Activated naive CD8-positive, alpha-beta T cell treated with anti-CD3 and anti-CD28 coated beads for 36 hours (primary cell): ENCODE results near the gene ITIH1. TPM values are rescaled to one million over a fixed set of nuclear protein-coding genes. Genes with fewer than 3 reads are reported as not detected.

Experiments used
- DNase-seq: peaks from one replicate; pipeline ENCODE4 v3.0.0; 2021
- H3K27ac Mint-ChIP-seq: one replicate; pipeline ENCODE4 v1.8.0; 2022; ENCODE audit warnings: mild to moderate bottlenecking, moderate library complexity, mixed read lengths
- H3K27me3 Mint-ChIP-seq: one replicate; pipeline ENCODE4 v1.8.0; 2022; ENCODE audit warnings: mild to moderate bottlenecking, mixed read lengths
- H3K36me3 Mint-ChIP-seq: one replicate; pipeline ENCODE4 v1.8.0; 2021; ENCODE audit warnings: mild to moderate bottlenecking, mixed read lengths
- H3K4me1 Mint-ChIP-seq: one replicate; pipeline ENCODE4 v1.8.0; 2021; ENCODE audit warnings: mixed read lengths
- H3K4me3 Mint-ChIP-seq: one replicate; pipeline ENCODE4 v1.8.0; 2022; ENCODE audit warnings: mild to moderate bottlenecking, moderate library complexity, mixed read lengths
- H3K9me3 Mint-ChIP-seq: one replicate; pipeline ENCODE4 v1.8.0; 2022; ENCODE audit warnings: mixed read lengths
- total RNA-seq, 2 experiments: library from RNA; stranded (reverse); gene quantifications; one replicate each; pipeline ENCODE4 v1.2.3, GENCODE V29; 2021

The ITIH1 gene
- total RNA-seq, 2 experiments from 2014 or later: not detected

DNA sequence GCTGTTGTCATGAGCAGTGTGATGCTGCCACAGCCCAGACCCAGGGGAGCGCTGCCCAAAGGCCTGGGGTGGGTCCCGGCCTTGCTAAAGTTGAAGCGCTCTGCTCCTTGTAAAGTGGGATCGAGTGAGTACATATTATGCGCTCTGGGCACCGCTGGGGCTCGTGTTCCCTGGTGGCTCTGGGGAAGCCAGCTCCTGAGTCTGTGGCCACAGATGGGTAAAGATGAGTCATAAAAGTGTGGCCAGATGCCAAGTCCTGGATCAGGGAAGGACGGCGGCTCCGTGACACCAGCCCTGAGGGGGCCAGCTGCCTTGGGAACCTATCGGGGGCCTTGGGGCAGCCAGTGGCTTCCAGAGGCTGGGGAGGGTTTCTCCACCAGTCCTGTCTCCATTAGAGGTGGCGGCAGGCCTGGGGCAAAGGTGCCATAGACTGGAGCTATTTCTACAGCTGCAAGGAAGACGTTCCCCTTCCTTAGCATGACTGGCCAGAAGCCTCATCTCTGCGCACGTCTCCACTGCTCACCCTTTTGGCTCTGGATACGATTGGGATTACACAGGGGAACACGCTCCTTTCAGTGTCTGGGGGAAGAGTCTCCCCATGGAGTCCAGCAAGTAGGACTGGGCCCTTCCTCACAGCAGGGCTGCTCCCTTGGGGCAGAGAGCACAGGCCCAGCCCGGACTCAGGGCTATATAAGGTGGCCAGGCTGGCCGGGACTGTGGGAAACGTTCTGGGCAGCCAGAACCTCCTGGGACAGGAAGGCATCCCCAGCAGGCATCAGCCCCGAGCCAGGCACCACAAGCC lies 54.3 kb downstream of the ITIH1 start:
- no peak overlapping the region for H3K4me3 Mint-ChIP-seq
- H3K4me1 Mint-ChIP-seq: peaks cover 4% of the 10 kb centered on the region
- no peak for DNase-seq
- peaks cover 3% of the 10 kb centered on the region for H3K36me3 Mint-ChIP-seq
- no peak overlapping the region for H3K27ac Mint-ChIP-seq
- H3K9me3 Mint-ChIP-seq: no peaks in the 10 kb centered on the region
- H3K27me3 Mint-ChIP-seq: no peaks in the 10 kb centered on the region

DNA sequence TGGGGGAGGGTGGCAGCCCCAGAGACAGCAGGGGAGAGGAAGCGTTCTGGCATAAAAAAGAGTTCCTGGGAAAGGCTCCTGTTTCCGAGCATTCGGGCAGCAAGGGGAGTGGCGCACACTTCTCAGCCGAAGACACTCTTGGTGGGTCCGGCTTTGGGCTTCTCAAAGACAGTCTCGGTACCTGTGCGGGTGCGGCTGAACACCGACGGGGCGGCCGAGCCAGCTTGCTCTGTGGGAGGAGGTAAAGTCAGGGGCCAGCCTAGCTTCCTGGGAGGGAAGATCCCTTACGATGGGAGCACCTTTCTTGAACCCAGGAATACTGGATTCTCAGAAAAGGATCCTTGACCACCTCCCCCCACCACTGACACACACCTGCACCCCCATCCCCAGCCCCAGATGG lies 55.8 kb downstream of the ITIH1 start:
- Mint-ChIP-seq H3K36me3 (peaks cover 4% of the 10 kb centered on the region), H3K27me3 (no peaks in the 10 kb centered on the region), H3K4me3 (no peak overlapping the region), H3K4me1 (peaks cover 12% of the 10 kb centered on the region), H3K27ac (no peak overlapping the region), H3K9me3 (no peaks in the 10 kb centered on the region)
- no peak for DNase-seq

DNA sequence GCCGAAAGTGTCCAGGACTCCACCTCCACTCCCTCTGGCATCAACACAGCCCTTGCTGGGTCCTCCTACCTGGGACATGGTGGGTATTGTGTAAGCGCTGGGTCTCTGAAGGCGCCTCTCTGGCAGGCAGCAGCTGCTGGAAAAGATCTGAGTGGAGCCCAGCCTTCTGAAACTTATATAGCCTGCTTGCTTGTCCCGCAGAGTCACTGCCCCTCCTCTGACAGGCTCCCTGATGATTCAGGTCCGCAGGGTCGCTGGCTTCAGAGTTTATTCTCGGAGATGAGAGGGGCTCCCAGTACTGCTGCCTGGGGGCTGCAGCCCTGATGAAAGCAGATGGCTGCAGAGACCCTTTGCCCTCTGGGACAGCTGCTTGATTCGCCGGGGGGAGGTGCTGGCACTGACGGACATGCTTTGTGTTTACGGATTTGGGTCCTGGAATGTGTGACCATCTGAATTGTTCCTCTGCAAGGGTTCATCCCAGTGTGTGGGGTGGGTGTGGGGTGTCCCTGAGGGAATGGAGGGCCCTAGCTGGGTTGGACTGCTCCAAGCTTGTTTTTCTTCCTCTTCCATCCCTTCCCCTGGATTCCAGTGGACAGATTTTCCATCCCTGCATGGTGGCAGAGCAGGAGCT lies 57.6 kb downstream of the ITIH1 start, which contains the start of gene MUSTN1:
MUSTN1 (minus strand) TSS at position 149 of the 631 bp plus-strand sequence; CDS start at position 78, 71 bp downstream.
- DNase-seq: no peak
- no peak within 1 kb of the TSS for H3K27ac Mint-ChIP-seq
- H3K36me3 Mint-ChIP-seq: peaks cover 4% of the 10 kb centered on the region
- no peak within 1 kb of the TSS for H3K4me3 Mint-ChIP-seq
- no peaks in the 10 kb centered on the region for H3K9me3 Mint-ChIP-seq
- peaks cover 23% of the 10 kb centered on the region for H3K4me1 Mint-ChIP-seq
- H3K27me3 Mint-ChIP-seq: no peaks in the 10 kb centered on the region

DNA sequence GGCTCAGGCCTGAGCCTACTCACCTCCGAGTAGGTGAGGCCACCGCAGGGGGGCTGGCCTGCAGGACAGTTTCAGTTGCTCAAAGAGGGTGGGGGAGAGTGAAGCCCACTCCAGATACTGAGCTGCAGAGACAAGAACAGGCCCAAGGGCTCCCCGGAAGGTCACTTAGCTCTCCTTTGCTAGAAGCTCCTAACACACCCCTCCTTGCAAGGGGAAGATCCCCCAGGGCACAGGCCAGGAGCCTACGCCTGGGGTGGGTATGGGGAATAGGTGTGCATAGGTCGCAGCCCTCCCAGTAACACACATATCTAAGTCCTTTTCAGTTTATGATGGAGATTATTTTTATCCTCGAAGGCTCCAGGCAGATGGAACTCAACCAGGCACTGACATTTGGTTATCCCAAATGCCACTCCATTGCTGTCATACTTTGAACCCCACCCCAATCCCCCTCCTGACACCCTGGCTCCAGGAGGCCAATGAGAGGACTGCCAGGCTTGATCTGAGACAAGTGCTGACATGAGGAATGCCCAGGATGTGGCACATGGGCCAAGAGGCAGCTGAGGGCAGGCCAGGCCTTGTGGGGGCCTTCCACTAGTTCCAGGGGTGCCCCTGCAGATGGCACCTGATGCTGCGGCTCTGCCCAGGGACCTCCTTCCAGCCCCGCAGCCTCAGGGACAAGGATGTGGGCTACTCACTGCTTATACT lies 58.5 kb downstream of the ITIH1 start:
- H3K9me3 Mint-ChIP-seq: no peaks in the 10 kb centered on the region
- no peak overlapping the region for H3K27ac Mint-ChIP-seq

DNA sequence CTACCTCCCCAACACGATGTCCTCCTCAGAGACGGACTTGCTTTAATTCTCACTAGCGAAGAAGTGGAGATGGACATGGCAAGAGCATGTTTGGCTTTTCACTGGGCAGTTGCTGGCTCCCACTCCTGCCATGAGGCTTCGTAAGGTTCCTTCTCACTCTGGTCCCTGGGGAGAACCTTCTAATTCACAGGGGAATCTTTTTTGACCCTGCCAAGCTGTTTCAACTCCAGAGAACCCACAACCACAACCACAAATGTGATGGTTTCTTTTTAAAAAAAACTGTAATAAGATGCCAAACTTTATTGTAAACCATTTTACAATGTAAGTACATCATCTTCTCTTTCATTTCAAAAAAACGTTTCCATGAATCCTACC lies 59.1 kb downstream of the ITIH1 start:
- no peaks in the 10 kb centered on the region for H3K9me3 Mint-ChIP-seq
- H3K27ac Mint-ChIP-seq: no peak overlapping the region
- DNase-seq: no peak
- no peak overlapping the region for H3K4me3 Mint-ChIP-seq
- no peaks in the 10 kb centered on the region for H3K27me3 Mint-ChIP-seq
- H3K36me3 Mint-ChIP-seq: peaks cover 4% of the 10 kb centered on the region
- peaks cover 19% of the 10 kb centered on the region for H3K4me1 Mint-ChIP-seq

More for the DNA sequence above, 58.5 kb downstream of the ITIH1 start:
- no peak for DNase-seq
- H3K36me3 Mint-ChIP-seq: peaks cover 4% of the 10 kb centered on the region
- no peak overlapping the region for H3K4me3 Mint-ChIP-seq
- H3K27me3 Mint-ChIP-seq: no peaks in the 10 kb centered on the region
- H3K4me1 Mint-ChIP-seq: peaks cover 23% of the 10 kb centered on the region

DNA sequence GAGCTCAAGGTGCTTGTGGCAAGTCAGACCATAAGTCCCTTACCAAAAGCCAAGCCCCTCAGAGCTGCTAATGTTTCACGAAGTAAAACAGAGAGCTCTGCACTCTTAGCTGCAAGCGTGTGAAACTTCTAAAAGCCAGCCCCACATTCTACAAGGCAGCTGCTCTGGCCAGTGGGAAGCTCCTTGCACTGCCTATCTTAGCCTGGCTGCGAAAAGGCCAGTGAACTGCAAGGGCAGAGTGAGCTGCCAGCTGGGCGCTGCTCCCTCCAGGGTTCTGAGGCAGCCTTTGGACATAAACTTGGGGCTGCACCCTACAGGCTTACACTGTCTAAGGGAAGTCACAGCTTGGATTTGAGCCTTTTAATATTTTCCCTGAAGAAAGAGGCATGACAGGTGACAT lies 59.6 kb downstream of the ITIH1 start:
- DNase-seq: no peak
- Mint-ChIP-seq H3K27me3 (no peaks in the 10 kb centered on the region), H3K36me3 (peaks cover 4% of the 10 kb centered on the region), H3K9me3 (no peaks in the 10 kb centered on the region), H3K4me1 (peaks cover 19% of the 10 kb centered on the region), H3K27ac (no peak overlapping the region), H3K4me3 (no peak overlapping the region)

DNA sequence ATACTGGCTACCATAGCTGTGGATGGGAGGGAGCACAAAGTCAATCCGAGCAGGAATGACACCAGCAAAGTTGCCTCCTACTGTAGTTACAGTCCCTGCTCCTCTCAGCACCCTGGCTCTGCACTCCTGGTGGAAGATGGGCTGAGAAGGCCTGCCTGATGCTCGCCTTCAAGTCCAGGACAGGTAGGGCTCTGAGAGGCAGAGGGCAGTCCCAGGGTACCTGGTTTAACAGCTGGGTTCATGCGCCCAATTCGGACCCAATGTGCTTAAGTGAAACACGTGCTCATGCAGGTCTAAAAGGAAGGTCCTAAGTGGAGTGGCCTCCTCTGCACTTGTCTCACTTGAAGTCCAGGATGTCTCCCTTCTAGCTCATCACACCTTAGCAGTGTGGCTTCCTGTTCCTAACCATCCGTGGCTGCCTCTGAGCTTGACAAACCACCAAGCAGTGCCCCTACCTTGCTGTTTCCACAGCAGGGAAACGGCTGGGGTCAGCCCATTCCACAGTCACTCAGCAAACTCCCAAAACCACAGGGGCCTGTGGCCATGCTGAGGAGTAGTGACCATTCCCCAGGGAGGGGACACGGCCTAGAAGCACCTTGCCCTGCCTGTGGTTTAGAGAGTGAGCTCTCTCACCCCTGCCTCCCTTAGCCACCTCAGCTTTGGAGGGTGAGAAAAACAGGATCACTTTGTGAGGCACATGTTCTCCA lies 61.3 kb downstream of the ITIH1 start:
- Mint-ChIP-seq H3K4me3 (no peak overlapping the region), H3K4me1 (peaks cover 19% of the 10 kb centered on the region)
- no peak for DNase-seq

DNA sequence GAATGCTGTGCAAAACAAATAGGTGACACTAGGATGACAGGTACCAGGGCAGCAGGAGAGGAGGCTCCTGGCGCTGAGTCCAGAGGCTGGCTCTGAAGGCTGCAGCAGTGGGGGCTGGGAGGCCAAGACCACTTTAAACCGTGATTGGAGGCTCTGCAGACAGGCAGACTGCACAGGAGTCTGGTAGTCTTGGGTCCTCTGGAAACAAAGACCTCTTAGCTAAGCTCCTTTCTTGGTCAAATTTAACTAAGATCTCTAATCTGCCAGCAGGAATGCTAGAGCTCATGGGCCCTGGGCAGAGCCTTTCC lies 61.8 kb downstream of the ITIH1 start:
- Mint-ChIP-seq H3K4me1 (peaks cover 19% of the 10 kb centered on the region), H3K4me3 (no peak overlapping the region), H3K9me3 (no peaks in the 10 kb centered on the region), H3K27ac (no peak overlapping the region), H3K36me3 (peaks cover 3% of the 10 kb centered on the region), H3K27me3 (no peaks in the 10 kb centered on the region)
- DNase-seq: no peak

More for the DNA sequence above, 61.3 kb downstream of the ITIH1 start:
- H3K9me3 Mint-ChIP-seq: no peaks in the 10 kb centered on the region
- H3K27me3 Mint-ChIP-seq: no peaks in the 10 kb centered on the region
- H3K27ac Mint-ChIP-seq: no peak overlapping the region
- H3K36me3 Mint-ChIP-seq: peaks cover 3% of the 10 kb centered on the region

DNA sequence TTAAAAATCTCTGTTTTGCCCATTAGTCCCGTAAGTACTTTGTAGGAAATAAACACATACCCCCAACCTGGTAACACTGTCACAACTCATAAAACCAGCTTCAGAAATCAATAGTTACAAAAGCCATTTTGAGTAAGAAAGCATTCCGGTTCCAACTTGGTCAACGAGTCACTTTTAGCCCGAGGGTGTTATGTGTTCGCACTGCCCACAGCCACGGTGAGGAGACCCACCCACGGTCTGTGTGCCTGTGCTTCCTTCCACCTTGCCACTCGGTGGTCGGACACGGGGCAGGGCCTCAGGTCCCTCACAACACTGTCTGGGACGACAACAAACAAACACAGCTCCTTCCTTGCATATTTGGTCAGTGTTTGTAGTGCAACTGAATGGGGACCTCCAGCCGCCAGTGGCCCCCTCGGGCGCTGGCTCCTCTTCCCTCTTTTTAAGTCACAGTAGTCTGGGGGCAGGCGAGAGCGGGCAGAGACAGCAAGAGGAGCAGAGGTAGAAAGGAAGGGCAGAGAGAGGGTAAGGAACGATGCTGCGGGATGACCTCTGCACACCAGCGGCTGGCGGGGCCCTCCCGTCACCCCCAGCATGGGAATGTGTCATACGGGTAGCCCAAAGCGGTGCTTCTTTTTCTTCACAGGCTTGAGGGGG lies 62.6 kb downstream of the ITIH1 start:
- Mint-ChIP-seq H3K4me3 (no peak overlapping the region), H3K4me1 (peaks cover 19% of the 10 kb centered on the region), H3K27me3 (no peaks in the 10 kb centered on the region), H3K27ac (no peak overlapping the region), H3K9me3 (no peaks in the 10 kb centered on the region), H3K36me3 (peaks cover 3% of the 10 kb centered on the region)
- DNase-seq: no peak

DNA sequence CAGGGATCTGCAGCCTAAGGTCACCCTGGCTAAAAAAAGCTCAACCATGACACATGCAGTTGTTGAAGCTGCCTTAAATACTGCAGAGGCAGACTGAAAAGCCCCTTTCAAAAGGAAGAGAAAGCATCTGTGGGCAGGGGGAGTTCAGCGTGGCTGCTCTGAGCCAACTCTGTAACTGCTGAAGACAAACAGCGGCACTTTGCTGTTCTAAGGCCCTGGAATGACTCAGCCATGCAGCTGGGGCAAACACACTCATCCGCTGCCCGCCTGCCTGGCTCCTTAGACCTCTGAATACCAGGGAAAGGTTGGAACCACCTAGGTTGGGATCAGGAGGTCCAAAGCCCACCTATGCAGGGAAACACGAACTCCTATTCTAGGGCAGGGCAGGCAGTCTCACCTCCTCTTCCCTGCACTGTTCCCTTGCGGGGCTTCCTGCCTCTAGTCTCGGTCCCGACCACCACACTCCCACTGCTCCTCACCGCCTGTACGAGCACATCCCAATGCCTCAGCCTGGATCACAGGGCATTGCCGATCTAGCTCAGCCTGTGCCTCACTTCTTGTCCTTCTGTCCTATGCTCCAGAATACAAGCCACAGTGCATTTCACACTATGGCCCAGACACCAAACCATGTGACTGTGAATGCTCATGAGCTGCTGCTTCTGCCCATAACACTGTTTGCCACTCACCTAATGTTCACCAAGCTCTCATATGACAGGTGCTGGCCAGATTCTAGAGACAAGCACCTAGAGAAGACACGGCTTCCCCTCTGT lies 64.0 kb downstream of the ITIH1 start:
- Mint-ChIP-seq H3K4me1 (peaks cover 19% of the 10 kb centered on the region), H3K9me3 (no peaks in the 10 kb centered on the region), H3K27me3 (no peaks in the 10 kb centered on the region), H3K4me3 (no peak overlapping the region), H3K27ac (no peak overlapping the region), H3K36me3 (peaks cover 3% of the 10 kb centered on the region)
- no peak for DNase-seq

Other genes with a start within 250 kb of the ITIH1 start
- gene NT5DC2, start 243.7 kb upstream of the ITIH1 start, total RNA-seq: 10 to 100 TPM; 66.6 to 73.4 TPM
- gene UQCC5, start 241.0 kb upstream of the ITIH1 start, total RNA-seq: 10 to 100 TPM; 23.4 to 23.6 TPM
- 10 to 100 TPM; 61.5 to 62.1 TPM for gene PBRM1, start 91.7 kb upstream of the ITIH1 start, total RNA-seq
- 100 to 1,000 TPM; 245 to 246 TPM for gene GNL3, start 91.6 kb upstream of the ITIH1 start, total RNA-seq
- gene GLT8D1, start 71.8 kb upstream of the ITIH1 start, total RNA-seq: 10 to 100 TPM; 29.5 to 30.3 TPM
- gene SPCS1, start 71.5 kb upstream of the ITIH1 start, total RNA-seq: 100 to 1,000 TPM; 129 to 137 TPM
- 10 to 100 TPM; 29.4 to 29.7 TPM for gene NEK4, start 6.7 kb upstream of the ITIH1 start, total RNA-seq
- gene ITIH3, start 17.2 kb downstream of the ITIH1 start, total RNA-seq: not detected
- 1 to 10 TPM; 4.8 to 6.8 TPM for gene ITIH4, start 53.1 kb downstream of the ITIH1 start, total RNA-seq
- gene MUSTN1, start 57.4 kb downstream of the ITIH1 start, total RNA-seq: 1 to 10 TPM in 1 of 2 experiments, under 1 TPM in 1; 0.91 to 1.0 TPM
- gene STIMATE, start 119.9 kb downstream of the ITIH1 start, total RNA-seq: 10 to 100 TPM; 23.6 to 30.0 TPM